SHP77 treated with DMSO at 0.1 percent for 48 hours (cell line): ENCODE measurements around the gene ANKS6.
"Not testable (repeated sequence)": the region's sequence is repeated elsewhere in the genome, so short reads cannot be mapped to it uniquely, and the experiment has no call there.

Source experiments
- DNase-seq: peaks from one replicate; lab custom pipeline; 2025; lab: John Stamatoyannopoulos, UW

Gene ANKS6

DNA sequence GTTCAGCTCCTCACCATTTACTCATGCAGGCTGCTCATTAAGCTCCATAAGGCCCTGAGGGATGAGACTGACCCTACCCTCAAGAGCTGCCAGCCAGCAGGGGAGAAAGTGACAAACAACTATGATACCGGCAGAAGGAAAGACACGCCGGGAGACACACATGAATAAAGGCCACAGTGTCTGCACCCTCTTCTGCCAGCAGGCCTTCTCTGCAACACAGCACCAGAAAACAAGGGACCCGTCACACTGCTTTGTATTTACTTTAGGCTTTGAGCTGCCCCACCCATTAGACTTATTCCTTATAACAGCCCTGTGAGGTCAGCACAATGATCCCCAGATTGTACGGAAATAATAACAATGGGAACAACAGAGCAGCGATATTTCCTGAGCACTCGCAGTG is 94.8 kb downstream of the ANKS6 start:
- DNase-seq: no peak

DNA sequence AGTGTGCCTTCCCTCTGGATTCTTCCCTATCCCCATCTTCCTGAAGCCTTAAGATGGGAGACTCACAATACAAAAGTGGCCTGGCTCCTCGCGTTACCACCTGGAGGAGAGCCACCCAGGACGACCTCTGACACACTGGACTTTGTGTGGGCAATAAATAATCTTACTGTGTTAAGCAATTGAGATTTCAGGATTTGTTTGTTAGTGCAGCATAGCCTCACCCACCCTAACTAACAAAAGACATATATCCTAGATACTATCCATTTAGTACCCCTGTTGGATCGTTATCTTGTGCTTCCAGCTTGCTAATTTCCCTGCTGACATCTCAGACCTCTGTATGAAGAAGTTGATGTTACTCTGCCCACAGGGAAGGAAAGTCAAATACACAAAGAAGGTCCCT is 95.6 kb downstream of the ANKS6 start:
- no peak for DNase-seq

- no peak for DNase-seq
Observed at GRCh38 chr9:98698856-98699255, 97.5 kb downstream of the ANKS6 start.

DNA sequence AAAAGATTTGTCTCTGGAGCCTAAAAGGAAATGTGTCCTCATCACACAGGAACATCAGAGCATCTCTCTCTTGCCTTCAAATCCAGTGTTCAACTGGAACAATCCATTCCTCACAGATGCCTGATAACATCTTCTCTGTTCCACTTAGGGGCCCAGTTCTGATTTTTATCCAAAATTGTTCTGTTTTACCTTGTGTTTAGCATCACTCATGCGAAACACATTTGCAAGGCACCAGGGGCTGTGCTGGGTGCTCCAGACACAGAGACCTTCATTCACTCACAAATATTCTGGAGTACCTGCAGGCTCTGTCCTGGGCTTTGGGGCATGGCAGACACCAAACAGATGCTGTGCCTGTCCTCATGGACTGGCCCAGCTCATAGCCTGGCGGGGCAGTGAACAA is 101.4 kb downstream of the ANKS6 start:
- no peak for DNase-seq

DNA sequence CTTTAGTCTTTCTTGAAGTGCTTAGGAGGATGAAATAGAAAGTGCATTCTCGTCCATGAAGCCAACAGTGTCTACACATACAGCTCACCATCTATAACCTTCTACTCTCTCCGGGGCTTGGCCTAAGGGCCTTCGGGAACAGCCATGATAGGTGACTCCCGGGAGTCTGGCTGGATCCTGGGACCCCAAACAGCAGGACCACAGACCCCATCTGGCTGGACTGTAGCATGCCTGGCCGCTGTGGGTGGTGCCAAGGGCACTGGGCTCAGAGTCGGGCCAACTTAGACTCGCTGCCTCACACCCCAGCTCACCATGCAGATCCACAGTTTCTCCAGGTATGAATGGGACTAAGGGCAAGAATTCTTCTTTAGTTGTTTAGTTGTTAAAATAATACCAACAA is 104.0 kb downstream of the ANKS6 start:
- DNase-seq: no peak

DNA sequence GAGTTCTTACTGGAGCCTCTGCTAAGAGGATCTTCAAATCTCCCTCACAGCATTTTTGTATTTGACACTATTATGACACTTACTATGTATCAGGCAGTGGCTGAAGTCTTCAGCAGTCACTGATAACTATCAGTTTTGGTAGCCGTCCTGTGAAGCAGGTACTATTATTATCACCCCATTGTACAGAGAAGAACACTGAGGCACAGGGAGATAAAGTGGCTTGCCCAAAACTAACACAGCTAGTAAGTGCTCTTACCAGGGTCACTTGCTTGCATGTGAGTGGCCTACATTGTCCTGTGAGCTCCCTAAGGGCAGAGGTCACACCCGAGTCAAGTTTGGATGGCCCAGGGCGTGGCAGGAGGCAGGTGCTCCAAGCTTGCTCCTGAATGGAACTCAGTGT is 104.5 kb downstream of the ANKS6 start:
- no peak for DNase-seq

GRCh38 chr9:98690686-98691085 is 105.7 kb downstream of the ANKS6 start:
- DNase-seq: no peak

DNA sequence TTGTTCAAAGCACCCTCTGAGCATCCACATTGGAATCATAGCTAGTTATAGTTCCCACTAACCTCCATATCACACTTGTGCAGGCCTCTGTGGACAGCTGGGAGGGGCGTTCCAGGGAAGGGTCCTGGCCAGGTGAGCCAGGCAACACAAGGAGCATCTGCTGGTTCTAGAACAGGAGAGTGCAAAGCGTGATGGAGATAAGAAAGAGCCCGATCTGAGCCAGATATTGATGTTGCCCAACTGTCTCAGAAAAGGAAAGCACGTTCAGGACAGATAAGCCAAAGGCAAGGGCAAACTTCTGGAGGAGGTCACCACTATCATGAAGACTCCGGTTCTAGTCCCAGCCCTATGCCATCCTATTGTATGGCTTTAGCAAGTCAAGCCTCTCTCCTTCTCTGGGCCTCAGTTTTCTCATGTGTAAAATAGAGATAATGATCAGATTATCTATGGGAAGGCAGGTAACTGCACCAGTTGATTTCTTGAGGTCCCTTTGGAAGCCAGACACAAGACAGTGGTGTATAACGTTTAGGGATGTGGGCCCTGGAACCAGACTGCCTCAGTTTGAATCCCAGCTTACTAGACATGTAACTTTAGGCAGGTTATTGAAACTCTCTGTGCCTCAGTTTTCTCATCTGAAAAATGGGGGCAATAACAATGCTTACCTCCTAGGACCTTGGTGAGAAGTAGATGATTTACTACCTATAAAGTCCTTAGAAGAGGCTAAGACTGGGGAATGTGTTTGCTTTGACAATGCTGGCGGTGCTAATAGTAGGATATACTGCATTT is 107.5 kb downstream of the ANKS6 start:
- DNase-seq: no peak

GRCh38 chr9:98687911-98688310 is 108.4 kb downstream of the ANKS6 start:
- DNase-seq: no peak

DNA sequence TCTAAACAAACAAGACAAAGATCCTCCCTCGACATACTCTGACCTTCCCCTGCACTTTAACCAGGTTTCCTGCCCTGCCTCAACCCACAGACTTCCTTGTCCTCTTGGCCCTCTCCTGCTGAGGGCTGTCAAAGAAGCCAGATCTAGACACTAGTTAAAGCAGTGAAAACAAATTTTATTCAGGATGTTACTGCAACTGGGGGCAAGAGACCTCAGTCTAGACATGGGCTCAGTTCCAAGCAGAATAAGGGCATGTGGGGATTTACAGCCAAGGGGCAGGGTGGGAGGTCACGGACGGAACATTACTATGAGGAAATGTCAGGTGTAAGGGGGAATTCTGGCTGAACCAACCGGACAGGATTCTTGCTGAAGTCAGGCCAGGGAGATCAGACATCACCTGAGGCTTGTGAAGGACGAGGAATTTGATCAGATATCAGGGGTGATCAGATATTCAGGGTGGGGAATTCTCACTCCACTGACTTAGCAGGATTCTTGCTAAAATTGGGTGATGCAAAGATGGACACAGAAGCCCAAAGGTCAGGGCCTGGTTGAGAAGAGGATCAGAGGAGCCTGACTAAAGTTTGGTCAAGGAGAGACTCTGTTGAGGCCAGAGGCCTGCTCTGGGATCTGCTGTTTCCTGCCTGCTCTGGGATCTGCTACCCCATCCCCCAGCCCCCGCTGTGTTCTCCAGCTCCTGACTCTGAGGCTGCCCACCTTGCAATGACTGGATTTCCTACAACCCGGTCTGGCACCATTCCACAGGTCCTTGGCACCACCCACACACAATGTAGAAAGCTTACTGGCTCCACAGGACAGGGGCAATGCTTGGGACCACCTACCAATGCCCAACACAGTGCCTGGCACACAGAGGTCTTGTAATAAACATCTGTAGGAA is 109.1 kb downstream of the ANKS6 start:
- no peak for DNase-seq

GRCh38 chr9:98684816-98685215 is 111.5 kb downstream of the ANKS6 start:
- DNase-seq: not testable (repeated sequence)
